Sigmoid colon (tissue), 7 donors: Measurements from ENCODE around the gene SH3RF3. TPM values are rescaled to one million over a fixed set of nuclear protein-coding genes. Genes with fewer than 3 reads are reported as not detected.

Experiments
- DNase-seq: peaks from one replicate; pipeline ENCODE4 v3.0.0-alpha.2; 2019
- H3K27ac ChIP-seq, 4 donors: fragments of 200-600 bp; sonication (generic); one replicate each; pipeline ENCODE4 v1.5.1; 2016 to 2019; ENCODE audit warnings: mild to moderate bottlenecking in 1 of 4
- H3K27me3 ChIP-seq, 3 donors: fragments of 200-600 bp; sonication (generic); one replicate each; pipeline ENCODE4 v1.5.1; 2019; ENCODE audit warnings: mild to moderate bottlenecking in 1 of 3
- H3K36me3 ChIP-seq, 4 donors: fragments of 200-600 bp; sonication (generic); one replicate each; pipeline ENCODE4 v1.5.1; 2016 to 2019
- H3K4me1 ChIP-seq, 4 donors: fragments of 200-600 bp; sonication (generic); one replicate each; pipeline ENCODE4 v1.5.1; 2017 to 2019
- H3K4me3 ChIP-seq, 4 donors: fragments of 200-600 bp; sonication (generic); one replicate each; pipeline ENCODE4 v1.5.1; 2017 to 2019; ENCODE audit warnings: mild to moderate bottlenecking in 2 of 4, moderate library complexity in 1 of 4
- H3K9me3 ChIP-seq, 4 donors: fragments of 200-600 bp in 3 of 4; sonication (generic) in 3 of 4; one replicate each; pipeline versions ENCODE4 v1.5.1 to v1.6.1; 2013 to 2019
- EP300 ChIP-seq, 4 donors: sonication (generic); formaldehyde crosslinking; IDR thresholded peaks; one replicate each; pipeline ENCODE4 v1.6.1; 2017; ENCODE audit warnings: antibody characterized with exemption in 4 of 4
- POLR2A ChIP-seq, 2 donors: fragments of 450-650 bp; IDR thresholded peaks; one replicate each; pipeline ENCODE4 v1.6.1; 2016; ENCODE audit warnings: antibody characterized with exemption in 2 of 2, mild to moderate bottlenecking in 2 of 2, moderate library complexity in 2 of 2
- POLR2AphosphoS5 ChIP-seq, 4 donors: sonication (generic); formaldehyde crosslinking; IDR thresholded peaks; one replicate each; pipeline ENCODE4 v1.6.1; 2017; ENCODE audit warnings: antibody characterized with exemption in 4 of 4
- WGBS, 2 donors: extraction: QIAGEN DNeasy Blood & Tissue Kit; methylation state at CpG; one replicate each; pipeline ENCODE4 v1.1.7; 2013; 5-methylcytosine and 5-hydroxymethylcytosine counted together
- intact Hi-C: fragments of 100-400 bp; cut with DNase I; formaldehyde crosslinking; loops from one replicate; pipeline ENCODE4 v1.15.1; 2023
- polyA plus RNA-seq, 3 donors: library from polyadenylated mRNA; stranded (reverse); fragments of 200-250 nt; gene quantifications; one replicate each; pipeline ENCODE4 v1.2.3, GENCODE V29; 2013
- total RNA-seq, 4 donors: library from RNA; depleted of rRNA; stranded (reverse); fragments of >200 nt; gene quantifications; one replicate each; pipeline ENCODE4 v1.1.0, GENCODE V29; 2016
- TF ChIP-seq, protein P1 (sequence below), 4 experiments: fragments of 450-650 bp in 3 of 4; fragments of 200-600 bp in 1 of 4; IDR thresholded peaks; one replicate each; pipeline ENCODE4 v1.5.1; 2016 to 2019; ENCODE audit warnings: antibody characterized with exemption in 4 of 4, mild to moderate bottlenecking in 3 of 4, moderate library complexity in 2 of 4
- donor health status: healthy with polysubstance abuse.
- donor health status: Bipolar disorder and iron deficiency.
- donor health status: healthy.

Gene SH3RF3
- total and polyA plus RNA-seq, 7 donors, result 0.69 to 10.0 (median 3.4) TPM

DNA sequence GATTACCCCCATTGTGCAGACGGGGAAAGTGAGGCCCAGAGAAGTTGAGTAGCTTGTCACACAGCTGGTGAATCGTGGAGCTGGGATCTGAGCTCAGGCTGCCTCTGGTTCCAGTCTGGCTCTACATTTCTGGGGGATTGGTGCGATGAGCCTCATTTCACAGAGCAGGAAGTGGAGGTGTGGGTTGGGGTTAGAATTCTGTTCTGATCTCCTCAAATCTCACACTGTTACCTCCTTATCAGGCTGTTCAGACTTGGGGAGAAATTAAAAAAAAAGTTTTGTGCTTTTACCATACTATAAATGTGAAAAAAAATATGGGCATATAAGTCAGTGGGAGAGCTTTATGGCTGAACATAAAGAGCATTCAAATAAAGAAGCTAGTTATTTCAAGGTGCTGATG lies 21.6 kb downstream of the SH3RF3 start:
- Histone ChIP-seq H3K27me3 (no peaks in the 10 kb centered on the region), H3K4me3 (no peak overlapping the region), H3K9me3 (no peaks in the 10 kb centered on the region), H3K4me1 (peaks cover 0 to 5% (median 0%) of the 10 kb centered on the region in 4 donors), H3K36me3 (no peaks in the 10 kb centered on the region), H3K27ac (no peak overlapping the region)
- TF ChIP-seq, protein P1, sequence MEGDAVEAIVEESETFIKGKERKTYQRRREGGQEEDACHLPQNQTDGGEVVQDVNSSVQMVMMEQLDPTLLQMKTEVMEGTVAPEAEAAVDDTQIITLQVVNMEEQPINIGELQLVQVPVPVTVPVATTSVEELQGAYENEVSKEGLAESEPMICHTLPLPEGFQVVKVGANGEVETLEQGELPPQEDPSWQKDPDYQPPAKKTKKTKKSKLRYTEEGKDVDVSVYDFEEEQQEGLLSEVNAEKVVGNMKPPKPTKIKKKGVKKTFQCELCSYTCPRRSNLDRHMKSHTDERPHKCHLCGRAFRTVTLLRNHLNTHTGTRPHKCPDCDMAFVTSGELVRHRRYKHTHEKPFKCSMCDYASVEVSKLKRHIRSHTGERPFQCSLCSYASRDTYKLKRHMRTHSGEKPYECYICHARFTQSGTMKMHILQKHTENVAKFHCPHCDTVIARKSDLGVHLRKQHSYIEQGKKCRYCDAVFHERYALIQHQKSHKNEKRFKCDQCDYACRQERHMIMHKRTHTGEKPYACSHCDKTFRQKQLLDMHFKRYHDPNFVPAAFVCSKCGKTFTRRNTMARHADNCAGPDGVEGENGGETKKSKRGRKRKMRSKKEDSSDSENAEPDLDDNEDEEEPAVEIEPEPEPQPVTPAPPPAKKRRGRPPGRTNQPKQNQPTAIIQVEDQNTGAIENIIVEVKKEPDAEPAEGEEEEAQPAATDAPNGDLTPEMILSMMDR (IDR thresholded peaks at IDR 0.05), result no peak
- no peak for TF ChIP-seq POLR2AphosphoS5 (IDR thresholded peaks at IDR 0.05)
- no peak for TF ChIP-seq POLR2A (IDR thresholded peaks at IDR 0.05)
- no peak for TF ChIP-seq EP300 (IDR thresholded peaks at IDR 0.05)
- 88 to 91% methylated on average over 3 of the region's 3 CpGs for WGBS, 2 donors
- intact Hi-C loops, result no loop called here
- DNase-seq, result no peak

DNA sequence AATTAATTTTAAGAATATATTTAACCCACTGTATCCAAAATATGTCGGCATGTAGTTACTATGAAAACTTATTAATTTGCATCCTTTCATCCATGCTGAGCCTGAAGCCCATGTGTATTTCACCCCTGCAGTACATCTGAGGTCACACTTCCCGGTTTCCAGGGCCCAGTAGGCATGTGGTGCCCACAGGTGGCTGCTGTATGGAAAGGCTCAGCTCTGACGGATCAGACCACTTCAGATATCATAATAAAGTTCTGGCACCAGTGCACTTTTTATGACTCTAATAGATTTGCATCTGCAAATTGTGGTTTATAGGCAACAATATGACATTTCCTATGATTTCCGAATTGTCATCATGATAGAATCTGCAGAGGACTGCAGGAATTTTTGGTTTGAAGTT lies 22.5 kb downstream of the SH3RF3 start:
- H3K4me3 ChIP-seq, result no peak overlapping the region
- 66 to 81% methylated on average over 4 of the region's 4 CpGs for WGBS, 2 donors
- H3K27ac ChIP-seq, result no peak overlapping the region
- intact Hi-C loops, result no loop called here
- DNase-seq, result no peak
- peaks cover 0 to 5% (median 0%) of the 10 kb centered on the region in 4 donors for H3K4me1 ChIP-seq
- H3K27me3 ChIP-seq, result no peaks in the 10 kb centered on the region
- H3K36me3 ChIP-seq, result no peaks in the 10 kb centered on the region
- TF ChIP-seq EP300 (IDR thresholded peaks at IDR 0.05), result no peak
- TF ChIP-seq, protein P1 (IDR thresholded peaks at IDR 0.05), result no peak
- TF ChIP-seq POLR2AphosphoS5 (IDR thresholded peaks at IDR 0.05), result no peak
- no peak for TF ChIP-seq POLR2A (IDR thresholded peaks at IDR 0.05)
- no peaks in the 10 kb centered on the region for H3K9me3 ChIP-seq

DNA sequence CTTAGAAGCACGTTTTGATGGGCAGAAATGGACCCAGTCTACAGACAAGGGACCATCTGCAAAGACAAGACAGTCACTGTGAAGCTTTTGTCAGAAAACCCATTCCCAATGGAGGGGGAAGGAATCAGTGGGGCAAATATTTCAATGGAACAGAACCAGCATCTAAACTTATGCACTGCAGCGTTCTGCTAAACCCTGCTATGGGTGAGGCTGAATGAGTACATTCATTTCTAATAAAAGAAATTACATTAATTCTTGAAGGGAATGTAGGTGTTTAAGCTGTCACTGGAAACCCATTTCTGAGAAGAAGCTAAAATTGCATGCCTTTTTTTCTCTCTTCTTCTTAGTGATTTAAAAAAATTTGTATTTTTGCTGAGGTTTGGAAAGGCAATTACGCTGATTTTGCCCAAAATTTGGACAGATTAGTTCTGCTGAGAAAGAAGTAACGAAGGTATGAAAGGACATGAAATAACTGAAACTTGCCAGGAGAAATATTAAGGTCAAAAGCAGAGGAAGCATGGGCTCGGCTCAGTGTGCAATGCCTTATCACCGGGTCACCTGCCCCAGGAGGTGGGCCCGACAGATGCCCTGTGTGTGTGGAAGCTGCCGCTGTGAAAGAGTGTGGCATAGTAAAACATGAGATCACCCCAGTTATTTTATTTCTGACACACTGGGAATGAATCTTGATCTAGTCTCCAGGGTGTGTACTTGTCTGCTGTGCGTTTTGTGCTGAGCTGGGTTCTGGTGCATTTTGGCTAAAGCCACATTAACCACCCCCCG lies 24.2 kb downstream of the SH3RF3 start:
- 83 to 90% methylated on average over 10 of the region's 10 CpGs for WGBS, 2 donors
- TF ChIP-seq POLR2A (IDR thresholded peaks at IDR 0.05) (no peak), POLR2AphosphoS5 (IDR thresholded peaks at IDR 0.05) (no peak), EP300 (IDR thresholded peaks at IDR 0.05) (no peak)
- TF ChIP-seq, protein P1 (IDR thresholded peaks at IDR 0.05), result no peak

DNA sequence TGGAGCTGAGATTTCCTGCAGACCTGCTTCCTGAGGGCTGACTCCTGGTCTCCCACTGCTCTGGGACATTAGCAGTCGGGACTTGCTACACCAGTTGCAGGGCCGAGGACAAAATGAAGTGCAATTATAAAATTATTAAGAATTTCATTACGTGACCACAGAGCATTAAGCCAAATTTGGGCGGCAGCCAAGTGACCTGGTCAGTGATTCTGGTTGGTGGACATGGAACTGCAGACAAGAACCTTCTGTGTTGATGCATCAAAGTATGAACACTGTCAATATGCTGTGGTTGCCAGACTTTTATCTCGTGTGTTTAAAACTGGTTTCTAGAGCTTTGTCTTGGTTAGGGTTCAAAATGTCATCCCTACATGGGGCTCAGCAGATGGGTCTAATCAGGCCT lies 24.8 kb downstream of the SH3RF3 start:
- Histone ChIP-seq H3K4me3 (no peak overlapping the region), H3K36me3 (no peaks in the 10 kb centered on the region), H3K27me3 (no peaks in the 10 kb centered on the region), H3K4me1 (peaks cover 0 to 5% (median 0%) of the 10 kb centered on the region in 4 donors), H3K9me3 (no peaks in the 10 kb centered on the region), H3K27ac (no peak overlapping the region)
- no peak for DNase-seq
- TF ChIP-seq, protein P1 (IDR thresholded peaks at IDR 0.05), result no peak
- TF ChIP-seq POLR2AphosphoS5 (IDR thresholded peaks at IDR 0.05), result no peak
- WGBS, 2 donors, result 88 to 90% methylated on average over 5 of the region's 5 CpGs
- intact Hi-C loops, result no loop called here

More for the DNA sequence above, 24.2 kb downstream of the SH3RF3 start:
- Histone ChIP-seq H3K36me3 (no peaks in the 10 kb centered on the region), H3K27ac (no peak overlapping the region), H3K4me1 (peaks cover 0 to 5% (median 0%) of the 10 kb centered on the region in 4 donors), H3K9me3 (no peaks in the 10 kb centered on the region), H3K27me3 (no peaks in the 10 kb centered on the region), H3K4me3 (no peak overlapping the region)
- intact Hi-C loops, result no loop called here
- DNase-seq, result no peak
